ENCODE measurements around the gene LEFTY1. TPM values are rescaled to one million over a fixed set of nuclear protein-coding genes. Genes with fewer than 3 reads are reported as not detected.
"Not testable (repeated sequence)": the region's sequence is repeated elsewhere in the genome, so short reads cannot be mapped to it uniquely, and the experiment has no call there.

LEFTY1 gene
- total and polyA plus RNA-seq, 8 donors, result 0.61 to 6.9 (median 3.9) TPM; not detected in 1

DNA sequence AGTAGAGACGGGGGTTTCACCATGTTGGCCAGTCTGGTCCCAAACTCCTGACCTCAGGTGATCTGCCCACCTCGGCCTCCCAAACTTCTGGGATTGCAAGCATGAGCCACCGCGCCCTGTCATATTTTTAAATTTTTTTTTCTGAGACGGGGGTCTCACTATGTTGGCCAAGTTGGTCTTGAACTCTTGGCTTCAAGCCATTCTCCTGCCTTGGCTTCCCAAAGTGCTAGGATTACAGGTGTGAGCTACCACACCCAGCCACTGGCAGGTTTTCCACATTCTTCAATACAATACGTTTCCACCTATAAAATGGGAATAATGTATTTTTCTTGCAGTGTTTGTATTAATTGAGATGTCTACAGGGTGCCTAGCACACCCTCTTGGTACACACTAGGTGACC lies 3.4 kb upstream of the LEFTY1 start:
- ATAC-seq (no peak), DNase-seq (no peak)
- no peaks in the 10 kb centered on the region for H3K36me3 ChIP-seq
- intact Hi-C loops (cut with DNase I), result no loop called here
- H3K4me1 ChIP-seq, result peaks cover 0 to 10% of the 10 kb centered on the region in 2 donors
- H3K27me3 ChIP-seq, result peaks cover 0 to 6% of the 10 kb centered on the region in 2 donors
- no peaks in the 10 kb centered on the region for H3K9me3 ChIP-seq
- no peak overlapping the region for H3K27ac ChIP-seq
- H3K4me3 ChIP-seq, result no peak overlapping the region
- TF ChIP-seq, protein P1, sequence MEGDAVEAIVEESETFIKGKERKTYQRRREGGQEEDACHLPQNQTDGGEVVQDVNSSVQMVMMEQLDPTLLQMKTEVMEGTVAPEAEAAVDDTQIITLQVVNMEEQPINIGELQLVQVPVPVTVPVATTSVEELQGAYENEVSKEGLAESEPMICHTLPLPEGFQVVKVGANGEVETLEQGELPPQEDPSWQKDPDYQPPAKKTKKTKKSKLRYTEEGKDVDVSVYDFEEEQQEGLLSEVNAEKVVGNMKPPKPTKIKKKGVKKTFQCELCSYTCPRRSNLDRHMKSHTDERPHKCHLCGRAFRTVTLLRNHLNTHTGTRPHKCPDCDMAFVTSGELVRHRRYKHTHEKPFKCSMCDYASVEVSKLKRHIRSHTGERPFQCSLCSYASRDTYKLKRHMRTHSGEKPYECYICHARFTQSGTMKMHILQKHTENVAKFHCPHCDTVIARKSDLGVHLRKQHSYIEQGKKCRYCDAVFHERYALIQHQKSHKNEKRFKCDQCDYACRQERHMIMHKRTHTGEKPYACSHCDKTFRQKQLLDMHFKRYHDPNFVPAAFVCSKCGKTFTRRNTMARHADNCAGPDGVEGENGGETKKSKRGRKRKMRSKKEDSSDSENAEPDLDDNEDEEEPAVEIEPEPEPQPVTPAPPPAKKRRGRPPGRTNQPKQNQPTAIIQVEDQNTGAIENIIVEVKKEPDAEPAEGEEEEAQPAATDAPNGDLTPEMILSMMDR (IDR thresholded peaks at IDR 0.05), result no peak

DNA sequence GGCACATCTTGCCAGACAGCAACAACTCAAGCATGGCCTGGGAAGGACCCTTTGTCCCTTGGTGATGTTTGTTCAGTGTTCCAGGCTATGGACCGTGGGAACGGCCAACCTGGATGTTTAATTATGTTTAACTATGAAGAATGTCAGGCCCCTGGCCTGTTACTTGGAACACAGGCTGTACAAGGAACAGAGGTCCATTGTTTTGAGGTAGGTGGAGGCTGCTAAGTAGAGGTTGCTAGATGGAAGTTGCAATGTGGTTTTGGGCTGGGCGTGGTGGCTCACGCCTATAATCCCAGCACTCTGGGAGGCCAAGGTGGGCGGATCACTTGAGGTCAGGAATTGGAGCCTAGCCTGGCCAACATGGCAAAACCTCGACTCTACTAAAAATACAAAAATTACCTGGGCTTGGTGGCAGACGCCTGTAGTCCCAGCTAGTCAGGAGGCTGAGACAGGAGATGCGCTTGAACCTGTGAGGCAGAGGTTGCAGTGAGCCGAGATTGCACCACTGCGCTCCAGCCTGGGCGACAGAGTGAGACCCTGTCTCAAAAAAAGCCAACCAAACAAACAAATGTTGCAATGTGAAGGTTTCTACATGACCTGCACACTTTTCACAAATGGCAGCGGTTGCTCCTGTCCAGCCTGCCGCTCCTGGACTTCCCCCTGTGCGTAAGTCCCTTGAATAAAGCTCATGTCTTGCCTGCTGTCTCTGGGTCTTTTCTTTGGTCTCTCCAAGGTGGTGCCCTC lies 2.5 kb upstream of the LEFTY1 start:
- ATAC-seq, result no peak
- Histone ChIP-seq H3K4me3 (no peak overlapping the region), H3K36me3 (no peaks in the 10 kb centered on the region), H3K4me1 (peaks cover 0 to under 1% of the 10 kb centered on the region in 2 donors), H3K27me3 (peaks cover 0 to 6% of the 10 kb centered on the region in 2 donors), H3K27ac (no peak overlapping the region), H3K9me3 (no peaks in the 10 kb centered on the region)
- TF ChIP-seq, protein P1 (IDR thresholded peaks at IDR 0.05), result no peak
- DNase-seq, result no peak
- intact Hi-C loops (cut with DNase I), result no loop called here

DNA sequence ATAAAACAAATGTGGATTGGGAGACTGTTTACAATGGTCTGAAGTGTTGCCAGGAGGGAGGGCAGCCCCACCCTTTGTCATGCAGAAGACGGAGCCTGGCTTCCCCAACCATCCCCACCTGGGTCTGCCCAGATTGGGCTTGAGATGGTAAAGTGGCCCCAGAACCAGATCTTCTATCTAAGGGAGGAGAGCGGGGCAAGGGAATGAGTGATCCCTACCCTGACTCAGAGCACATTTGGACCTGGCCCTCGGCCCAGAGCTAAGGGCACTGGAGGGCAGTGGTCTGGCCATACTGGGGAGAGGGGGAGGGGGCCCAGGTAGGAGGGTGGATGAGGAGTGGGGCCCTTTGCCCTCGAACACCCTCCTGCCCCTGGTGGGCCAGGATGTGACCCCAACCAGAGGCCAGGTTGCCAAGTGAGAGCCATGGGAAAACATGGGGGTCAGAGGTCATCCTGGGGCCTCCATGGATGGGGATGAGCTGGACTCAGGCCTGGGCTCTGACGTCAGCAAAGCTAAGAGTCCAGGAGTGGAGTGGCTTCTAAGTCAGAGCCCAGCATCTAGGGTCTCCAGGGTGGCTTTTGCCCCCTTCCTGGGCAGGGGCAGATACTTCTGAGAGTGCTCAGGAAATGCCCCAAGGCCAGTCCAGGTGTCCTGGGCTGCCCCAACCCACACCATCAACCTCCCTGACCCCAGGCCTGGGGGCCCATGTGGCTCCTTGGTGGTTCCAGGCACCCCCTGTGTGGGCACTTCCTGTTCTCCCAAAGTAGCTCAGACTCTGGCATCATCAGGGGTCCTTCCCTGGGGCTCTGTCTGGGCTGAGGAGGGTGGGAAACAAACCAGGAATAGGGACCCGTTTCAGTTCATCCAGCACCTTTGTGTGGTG lies 1.6 kb upstream of the LEFTY1 start:
- TF ChIP-seq, protein P1 (IDR thresholded peaks at IDR 0.05), result no peak
- DNase-seq (no peak), ATAC-seq (no peak)
- Histone ChIP-seq H3K4me1 (no peaks in the 10 kb centered on the region), H3K36me3 (no peaks in the 10 kb centered on the region), H3K27ac (no peak overlapping the region), H3K27me3 (peaks cover 0 to 6% of the 10 kb centered on the region in 2 donors), H3K9me3 (no peaks in the 10 kb centered on the region), H3K4me3 (no peak overlapping the region)
- intact Hi-C loops (cut with DNase I), result no loop called here

DNA sequence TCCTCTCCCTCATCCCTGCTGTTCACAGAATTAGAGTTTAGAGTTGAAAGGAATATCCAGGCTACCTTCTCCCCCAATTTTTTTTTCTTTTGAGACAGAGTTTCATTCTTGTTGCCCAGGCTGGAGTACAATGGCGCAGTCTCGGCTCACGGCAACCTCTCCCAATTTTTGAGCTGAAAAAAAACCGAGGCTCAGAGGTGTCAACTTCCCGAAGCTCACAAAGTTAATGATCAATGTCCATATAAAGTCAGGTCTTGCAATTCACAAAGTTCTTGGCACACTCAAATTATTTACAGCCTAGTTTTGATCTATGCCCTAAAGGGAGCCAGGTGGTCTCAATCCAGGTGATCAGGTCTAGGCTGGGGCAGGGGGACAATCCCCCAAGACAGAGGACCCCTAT lies 797 bp upstream of the LEFTY1 start:
- H3K27me3 ChIP-seq, result peaks cover 0 to 6% of the 10 kb centered on the region in 2 donors
- intact Hi-C loops (cut with DNase I), result no loop called here
- no peaks in the 10 kb centered on the region for H3K4me1 ChIP-seq
- no peak overlapping the region for H3K4me3 ChIP-seq
- DNase-seq, result no peak
- H3K9me3 ChIP-seq, result no peaks in the 10 kb centered on the region
- H3K27ac ChIP-seq, result no peak overlapping the region
- TF ChIP-seq, protein P1 (IDR thresholded peaks at IDR 0.05), result no peak
- no peaks in the 10 kb centered on the region for H3K36me3 ChIP-seq
- no peak for ATAC-seq

DNA sequence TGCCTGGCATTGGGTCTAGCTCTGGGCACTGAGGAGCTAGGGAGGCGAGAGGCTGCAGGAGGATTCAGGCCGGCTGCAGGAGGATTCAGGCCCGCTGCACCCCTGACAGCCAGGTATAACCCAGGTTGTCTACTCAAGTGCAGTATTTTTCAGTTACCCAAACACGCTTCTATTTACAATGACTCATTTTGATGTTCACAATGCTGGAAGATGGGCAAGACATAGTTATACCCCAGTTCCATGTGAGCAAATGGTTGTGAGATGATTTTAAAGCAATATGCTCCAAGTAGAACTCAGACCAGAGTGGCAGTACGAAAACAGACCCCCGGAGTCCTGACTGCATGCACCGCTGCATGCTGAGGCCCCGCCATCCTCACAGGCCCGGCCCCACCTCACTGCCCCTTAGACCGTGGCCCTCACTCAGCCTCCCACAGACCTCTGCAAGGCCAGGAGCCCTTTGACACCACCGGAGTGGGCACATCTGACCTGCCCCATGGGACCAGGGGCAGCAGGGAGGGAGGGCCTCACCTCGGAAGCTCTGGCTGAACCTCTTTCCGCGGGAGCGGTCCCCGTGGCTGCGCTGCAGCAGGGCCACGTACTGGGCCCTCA lies 553 bp downstream of the LEFTY1 start:
- intact Hi-C loops (cut with DNase I), result no loop called here
- TF ChIP-seq, protein P1 (IDR thresholded peaks at IDR 0.05), result no peak
- no peaks in the 10 kb centered on the region for H3K9me3 ChIP-seq

DNA sequence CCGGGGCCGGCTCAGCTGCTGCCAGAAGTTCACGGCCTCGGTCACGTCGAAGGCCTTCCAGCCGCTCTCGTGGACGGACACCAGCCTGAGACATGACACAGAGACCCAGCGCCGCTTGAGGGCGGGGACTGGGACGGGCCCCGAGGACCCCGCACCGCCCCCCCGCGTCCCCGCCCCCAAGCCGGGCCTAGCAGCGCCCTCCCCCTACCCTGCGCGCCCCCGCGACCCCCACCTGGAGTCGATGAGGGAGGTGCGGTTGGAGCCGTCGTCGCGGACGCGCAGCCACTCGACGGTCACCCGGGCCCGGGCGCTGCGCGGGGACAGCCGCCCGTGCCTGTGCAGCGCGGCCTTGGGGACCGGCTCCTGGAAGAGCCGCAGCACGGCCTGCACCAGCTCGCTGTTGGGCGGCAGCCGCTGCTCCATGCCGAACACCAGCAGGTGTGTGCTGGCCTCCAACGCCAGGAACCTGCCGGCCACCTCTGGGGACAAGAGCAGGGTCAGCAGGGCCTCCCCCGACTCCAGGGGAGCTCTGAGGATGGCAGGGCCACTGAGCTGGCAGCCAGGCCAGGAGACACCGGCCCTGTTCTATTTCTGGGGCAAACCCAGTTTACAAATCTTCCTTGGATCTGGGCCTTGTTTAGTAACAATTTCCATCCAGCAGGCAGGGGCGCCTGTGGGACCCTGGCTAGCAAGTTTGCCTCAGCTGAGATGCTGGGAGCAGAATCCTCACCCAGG lies 1.2 kb downstream of the LEFTY1 start:
- intact Hi-C loops (cut with DNase I); DNase-seq; H3K4me3 ChIP-seq: not testable (repeated sequence)

More for the DNA sequence above, 553 bp downstream of the LEFTY1 start:
- H3K36me3 ChIP-seq, result no peaks in the 10 kb centered on the region
- DNase-seq (no peak), ATAC-seq (no peak)
- peaks cover 0 to 6% of the 10 kb centered on the region in 2 donors for H3K27me3 ChIP-seq
- no peak overlapping the region for H3K27ac ChIP-seq
- H3K4me1 ChIP-seq, result peaks cover 0 to 8% of the 10 kb centered on the region in 2 donors
- no peak overlapping the region for H3K4me3 ChIP-seq

More for the DNA sequence above, 1.2 kb downstream of the LEFTY1 start:
- H3K36me3 ChIP-seq, H3K27me3 ChIP-seq, H3K9me3 ChIP-seq, H3K27ac ChIP-seq, ATAC-seq: not testable (repeated sequence)
- peaks cover 0 to 12% of the 10 kb centered on the region in 2 donors for H3K4me1 ChIP-seq

All from left lung (tissue), 10 donors.